GM19372 (cell line): ENCODE data around the gene JMJD7.

Source experiments
- ATAC-seq: cut with Tn5 transposase; IDR thresholded peaks from one replicate; pipeline ENCODE4 v1.9.1; 2021; ENCODE audit warnings: mild to moderate bottlenecking, low read depth, moderate library complexity; ENCODE audit not compliant: unreplicated experiment

JMJD7 gene

DNA sequence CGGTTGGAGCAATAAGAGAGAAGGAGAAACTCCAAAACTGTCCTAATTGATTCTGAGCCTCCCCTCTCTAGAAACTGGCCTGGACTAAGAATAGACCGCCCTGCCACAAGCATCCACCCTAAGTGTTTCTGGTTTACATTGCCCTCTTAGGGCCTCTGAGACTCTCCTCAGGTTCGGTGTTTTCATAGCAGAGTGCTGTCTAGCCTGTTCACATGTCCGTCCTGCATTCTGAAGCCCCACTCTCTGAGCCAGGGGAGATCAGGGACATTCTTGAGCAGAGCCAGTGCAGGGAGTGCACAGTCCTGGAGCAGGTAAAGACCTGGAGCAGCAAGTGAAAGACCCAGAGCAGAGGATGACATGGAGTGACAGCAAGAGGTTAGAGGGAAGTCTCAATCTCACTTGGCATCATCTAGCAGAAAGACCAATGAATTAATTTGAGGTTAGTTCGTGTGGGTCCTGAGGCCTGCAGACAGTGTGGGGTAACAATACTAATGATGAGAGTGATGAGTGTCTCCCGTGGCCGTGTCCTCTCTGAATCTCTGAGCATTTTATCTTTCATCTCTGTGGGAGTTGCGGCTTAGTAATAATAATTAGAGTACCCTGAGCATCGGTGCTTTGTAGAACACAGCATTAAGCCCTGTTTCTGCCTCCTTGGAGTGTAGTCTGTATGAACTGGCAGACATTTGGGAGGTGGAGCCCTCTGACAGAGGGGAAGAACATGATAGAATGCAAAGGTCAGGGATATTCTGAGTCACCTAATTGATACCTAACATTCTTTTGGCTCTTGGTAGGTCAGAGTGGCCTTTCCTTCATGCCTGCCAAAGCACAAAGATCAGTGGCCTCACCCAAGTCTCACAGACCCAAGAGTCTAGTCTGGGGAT, 29.0 kb upstream of the JMJD7 start:
- ATAC-seq, result no peak

DNA sequence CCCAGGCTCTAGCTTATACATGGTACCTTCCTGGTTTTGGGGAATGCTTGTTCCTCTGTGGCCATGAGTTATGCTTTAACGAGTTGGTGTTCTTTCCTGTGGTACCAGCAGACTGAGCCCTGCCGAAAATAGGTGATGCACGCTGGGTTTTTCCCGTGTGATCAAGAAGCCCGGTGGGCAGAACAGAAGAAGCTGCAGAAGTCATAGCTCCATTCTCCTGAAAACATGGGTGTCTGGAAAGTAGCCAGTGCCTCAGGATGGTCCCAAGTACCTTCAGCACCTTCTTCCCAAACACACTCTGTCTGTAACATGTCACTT, 28.4 kb upstream of the JMJD7 start:
- ATAC-seq, result no peak

DNA sequence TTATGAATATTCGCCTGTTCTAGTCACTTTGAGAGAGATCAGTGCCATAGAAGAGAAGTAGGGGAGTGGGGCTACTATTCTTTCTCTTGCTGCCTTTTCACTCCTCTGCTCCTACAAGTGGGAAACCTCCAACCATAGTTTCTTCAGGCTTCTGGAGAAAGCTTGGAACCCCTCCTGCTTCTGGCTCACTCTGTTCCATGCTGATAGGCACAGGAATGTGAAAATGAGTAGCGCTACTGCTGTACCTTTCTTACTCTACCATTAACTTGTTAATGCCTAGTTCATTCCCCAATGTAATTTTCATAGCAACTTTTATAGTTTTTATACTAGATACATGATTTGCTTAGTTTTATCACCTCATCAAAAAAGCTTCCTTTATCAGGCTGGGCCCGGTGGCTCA, 26.7 kb upstream of the JMJD7 start:
- ATAC-seq, result no peak

DNA sequence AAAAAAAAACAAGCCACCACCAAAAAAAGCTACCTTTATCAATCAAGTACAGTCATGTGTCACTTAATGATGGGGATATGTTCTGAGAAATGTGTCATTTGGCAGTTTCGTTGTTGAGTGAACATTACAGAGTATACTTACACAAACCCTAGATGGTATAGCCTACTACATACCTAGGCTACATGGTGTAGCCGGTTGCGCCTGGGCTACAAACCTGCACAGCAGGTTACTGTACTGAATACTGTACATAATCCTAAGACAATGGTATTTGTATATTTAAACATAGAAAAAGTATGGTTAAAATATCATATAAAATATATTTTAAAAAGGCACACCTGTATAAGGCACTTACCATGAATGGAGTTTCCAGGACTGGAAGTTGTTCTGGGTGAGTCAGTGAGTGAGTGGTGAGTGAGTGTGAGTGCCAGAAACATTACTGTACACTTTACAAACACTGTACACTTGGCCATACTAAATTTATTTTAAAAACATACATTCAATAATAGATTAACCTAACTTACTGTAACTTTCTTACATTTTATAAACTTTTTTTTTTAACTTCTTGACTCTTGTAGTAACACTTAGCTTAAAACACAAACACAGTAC, 25.9 kb upstream of the JMJD7 start:
- ATAC-seq, result no peak

DNA sequence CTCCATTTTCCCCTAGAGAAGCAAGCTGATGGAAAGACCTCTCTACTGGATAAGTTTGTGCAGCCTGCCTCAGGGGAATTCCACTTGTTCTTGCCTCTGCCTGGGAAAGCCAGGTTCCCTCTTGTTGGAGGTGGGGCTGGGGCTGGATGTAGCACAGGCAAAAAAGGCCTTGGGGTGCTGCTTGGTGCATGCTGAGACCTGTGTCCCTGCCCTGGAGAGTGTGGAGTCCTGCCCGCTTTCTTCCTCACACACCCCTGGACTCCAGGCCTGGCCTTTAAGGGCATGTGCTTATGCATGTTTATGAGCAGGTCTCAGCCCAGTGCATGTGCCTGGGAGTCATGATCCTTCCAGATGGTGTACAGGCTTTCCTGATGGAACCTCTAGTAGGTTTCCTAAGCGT, 23.5 kb upstream of the JMJD7 start:
- no peak for ATAC-seq

DNA sequence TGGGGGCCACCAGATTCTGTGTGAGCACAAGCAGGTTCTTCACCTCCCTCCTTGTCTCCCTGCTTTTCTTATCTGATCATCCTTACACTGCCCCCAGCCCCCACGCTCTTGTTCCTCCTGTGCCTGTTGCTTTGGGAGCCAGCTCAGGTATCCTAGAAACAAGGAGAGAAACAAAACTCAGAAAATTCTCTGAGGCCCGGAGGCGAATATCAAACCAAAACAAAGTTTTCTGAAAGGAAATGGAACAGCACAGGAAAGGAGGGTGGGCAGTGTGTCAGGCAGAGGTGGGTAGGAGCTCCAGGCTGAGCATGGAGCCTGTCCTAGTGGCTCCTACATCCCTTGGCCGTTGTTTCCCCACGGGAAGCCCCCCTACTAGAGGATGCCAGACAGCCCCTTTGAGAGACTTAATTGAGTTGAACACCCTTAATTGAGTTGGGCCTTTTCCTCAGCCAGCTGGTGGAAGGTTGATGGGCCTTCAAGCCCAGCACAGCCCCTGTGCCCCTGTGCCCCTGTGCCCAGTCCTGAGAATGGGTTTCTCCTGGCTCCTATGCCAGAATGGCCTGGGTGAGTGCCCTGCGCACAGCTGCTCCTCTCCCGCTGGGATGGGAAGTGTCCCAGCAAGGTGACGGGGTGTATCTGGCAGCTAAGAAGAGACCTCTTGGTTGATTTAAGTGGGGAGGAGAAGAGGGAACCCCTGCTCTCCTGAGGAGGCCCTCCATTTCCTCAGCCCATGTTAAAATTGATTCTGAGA, 22.8 kb upstream of the JMJD7 start:
- no peak for ATAC-seq

DNA sequence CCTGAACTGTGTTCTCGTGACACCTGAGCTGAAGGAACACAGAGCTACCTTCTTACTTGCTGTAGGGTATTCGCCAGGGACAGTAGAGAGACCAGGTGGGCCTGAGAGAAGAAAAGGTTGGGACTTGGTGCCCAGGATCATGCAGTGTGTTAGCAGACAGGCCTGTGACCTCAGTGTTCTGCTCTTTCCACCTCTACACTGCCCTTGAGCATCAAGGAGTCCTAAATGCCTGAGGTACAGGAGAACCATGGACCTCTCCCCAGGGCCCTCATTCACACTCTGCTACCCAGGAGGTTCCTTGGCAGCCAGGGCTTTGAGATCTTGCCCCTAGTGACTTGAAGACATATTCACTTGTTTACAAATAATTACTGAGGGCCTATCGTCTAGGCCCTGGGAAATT, 22.2 kb upstream of the JMJD7 start:
- no peak for ATAC-seq

DNA sequence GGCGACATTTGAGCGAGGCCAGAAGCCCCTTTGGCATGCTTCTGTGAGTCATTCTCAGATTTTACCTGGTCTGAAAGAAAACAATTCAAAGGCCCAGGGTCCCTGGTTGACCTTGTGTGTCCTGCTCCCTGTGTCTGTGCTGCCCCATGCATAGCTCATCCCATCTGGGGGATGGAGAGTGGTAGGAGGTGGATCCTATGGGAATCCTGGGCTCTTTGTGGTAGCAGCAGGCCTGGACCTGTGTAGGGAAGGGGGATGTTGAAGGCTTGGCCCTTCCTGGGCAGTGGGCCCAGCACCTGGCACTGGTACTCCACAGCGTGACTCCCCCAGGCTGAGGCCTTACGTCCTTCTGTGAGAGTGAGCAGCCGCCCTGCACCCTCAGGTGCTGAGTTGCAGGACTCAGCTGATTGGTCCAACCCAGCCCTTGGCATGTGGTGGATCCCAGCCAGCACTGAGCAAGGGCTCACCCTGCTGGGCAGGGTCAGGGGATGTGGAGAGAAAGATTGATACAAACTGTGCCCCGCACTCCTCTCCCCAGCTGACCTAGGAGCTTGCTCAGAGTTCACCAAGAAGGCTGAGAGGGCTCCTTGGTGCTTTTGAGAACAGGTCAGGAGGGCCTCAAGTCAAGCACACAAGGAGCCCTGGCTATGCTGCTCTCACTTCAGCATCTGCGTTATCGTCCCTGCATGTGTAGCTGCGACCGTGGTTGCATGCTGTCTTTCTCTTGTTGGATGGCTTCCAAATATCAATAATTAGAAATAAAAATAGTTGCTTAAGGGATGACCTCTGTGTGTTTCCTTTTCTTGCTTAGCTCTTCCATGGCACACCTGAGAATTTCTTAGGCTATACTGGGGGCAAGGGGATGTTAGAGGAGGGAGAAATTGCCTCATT, 21.4 kb upstream of the JMJD7 start:
- no peak for ATAC-seq

DNA sequence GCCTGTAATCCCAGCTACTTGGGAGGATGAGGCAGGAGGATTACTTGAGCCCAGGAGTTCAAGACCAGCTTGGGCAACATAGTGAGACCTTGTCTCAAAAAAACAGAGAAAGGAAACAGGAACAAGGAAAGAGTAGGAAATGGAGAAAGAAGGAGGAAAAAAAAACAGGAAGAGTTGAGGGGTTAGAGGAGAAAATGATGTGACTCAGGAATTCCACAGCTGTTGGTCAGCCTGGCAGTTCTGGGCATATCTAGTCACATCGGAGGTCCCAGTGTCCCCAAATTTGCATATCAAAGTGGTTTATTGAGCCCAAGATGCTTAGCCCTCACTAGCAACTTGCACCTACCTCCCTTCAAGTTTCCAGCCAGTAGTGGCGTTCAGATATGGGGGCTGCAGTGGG, 18.8 kb upstream of the JMJD7 start:
- no peak for ATAC-seq

DNA sequence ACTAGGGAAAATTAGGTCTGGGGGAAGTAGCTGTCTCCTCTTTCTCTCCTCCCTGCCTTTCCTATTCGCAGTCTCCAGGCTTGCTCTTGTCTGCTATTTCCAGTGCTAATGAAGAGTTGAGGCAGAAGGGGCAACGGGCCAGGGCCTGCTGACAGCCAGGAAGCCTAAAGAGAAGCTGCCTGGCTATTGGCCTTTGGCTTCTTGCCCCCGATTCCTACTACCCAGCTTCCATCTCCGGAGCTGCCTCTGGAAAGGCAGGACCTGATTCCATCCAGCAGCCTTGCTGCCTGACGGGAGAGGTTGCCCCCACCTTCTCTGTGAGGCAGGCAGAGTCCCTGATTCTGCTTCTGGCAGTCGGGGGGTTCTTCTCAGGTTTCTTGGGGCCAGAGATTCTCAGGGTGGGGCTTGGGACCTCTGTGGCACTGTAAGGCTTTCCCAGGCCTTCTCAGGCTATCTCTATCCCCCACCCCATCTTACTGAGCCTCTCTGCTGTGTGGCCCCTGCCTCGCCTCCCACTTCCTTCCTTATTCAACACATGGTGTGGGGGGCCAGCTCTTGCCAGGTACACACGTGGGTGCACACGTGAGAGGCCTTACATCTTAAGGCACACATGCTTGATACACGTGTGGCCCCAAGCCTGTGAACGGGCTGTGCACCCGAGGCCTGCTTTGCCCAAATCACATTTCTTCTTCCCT, 18.2 kb upstream of the JMJD7 start:
- ATAC-seq, result no peak

DNA sequence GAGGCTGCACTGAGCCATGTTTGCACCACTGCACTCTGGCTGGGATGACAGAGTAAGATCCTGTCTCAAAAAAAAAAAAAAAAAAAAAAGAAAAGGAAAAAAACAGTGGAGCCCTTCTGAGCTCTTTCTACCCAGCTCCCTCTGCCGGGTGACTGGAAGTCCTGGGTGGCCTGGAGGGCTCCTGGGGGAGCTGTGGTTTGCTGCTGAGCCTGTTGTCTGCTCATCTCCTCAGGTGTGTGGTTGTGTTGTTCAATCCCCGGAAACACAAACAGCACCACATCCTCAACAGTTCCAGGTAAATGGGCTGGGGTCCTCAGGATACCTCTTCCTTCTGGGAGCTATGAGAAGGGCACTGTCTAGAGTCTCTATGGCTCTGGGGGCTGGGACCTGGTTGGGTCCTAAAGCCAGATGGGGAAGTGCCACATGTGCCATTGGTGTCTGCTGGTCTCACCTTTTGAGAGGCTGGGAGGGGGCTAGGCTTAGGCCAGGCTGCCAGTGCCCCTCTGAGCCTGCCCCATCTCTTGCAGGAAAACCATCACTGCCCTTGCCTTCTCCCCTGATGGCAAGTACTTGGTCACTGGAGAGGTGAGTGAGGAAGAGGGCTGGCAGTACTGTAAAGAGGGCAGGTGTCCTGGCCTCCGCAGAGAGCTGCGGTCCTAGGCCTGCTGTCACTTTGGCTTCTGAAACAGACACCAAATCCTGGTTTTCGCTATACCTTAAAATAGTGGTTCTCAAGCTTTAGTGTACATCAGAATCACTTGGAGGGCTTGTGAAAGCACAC, 17.1 kb upstream of the JMJD7 start:
- ATAC-seq, result no peak

DNA sequence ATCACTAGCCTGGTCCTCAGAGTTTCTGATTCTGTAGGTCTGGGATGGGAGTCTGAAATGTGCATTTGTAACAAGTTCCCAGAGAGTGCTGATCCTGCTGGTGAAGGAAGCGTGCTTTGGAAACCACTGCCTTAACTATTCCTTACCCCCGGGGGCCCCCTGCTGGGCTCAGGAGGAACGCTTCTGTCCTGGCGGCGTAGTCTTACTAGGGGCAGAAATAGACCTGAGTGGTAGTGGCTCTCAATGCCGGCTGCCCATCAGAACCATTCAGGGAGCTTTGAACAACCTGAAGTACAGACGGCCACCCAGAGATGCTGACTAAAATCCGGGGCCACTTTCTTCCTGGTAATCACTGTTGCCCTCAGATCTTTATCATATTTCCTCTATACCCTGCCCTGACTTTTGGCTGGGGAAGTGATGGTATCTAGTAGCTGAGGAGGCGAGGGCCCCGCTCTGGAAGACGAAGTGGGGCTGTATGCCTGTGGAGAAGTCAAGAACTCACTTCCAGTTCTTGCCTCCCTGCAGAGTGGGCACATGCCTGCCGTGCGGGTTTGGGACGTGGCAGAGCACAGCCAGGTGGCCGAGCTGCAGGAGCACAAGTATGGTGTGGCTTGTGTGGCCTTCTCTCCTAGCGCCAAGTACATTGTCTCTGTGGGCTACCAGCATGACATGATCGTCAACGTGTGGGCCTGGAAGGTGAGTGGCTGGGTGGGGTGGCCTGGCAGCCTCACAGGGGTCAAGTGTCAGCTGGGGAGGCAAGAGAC, 16.3 kb upstream of the JMJD7 start:
- ATAC-seq, result no peak

DNA sequence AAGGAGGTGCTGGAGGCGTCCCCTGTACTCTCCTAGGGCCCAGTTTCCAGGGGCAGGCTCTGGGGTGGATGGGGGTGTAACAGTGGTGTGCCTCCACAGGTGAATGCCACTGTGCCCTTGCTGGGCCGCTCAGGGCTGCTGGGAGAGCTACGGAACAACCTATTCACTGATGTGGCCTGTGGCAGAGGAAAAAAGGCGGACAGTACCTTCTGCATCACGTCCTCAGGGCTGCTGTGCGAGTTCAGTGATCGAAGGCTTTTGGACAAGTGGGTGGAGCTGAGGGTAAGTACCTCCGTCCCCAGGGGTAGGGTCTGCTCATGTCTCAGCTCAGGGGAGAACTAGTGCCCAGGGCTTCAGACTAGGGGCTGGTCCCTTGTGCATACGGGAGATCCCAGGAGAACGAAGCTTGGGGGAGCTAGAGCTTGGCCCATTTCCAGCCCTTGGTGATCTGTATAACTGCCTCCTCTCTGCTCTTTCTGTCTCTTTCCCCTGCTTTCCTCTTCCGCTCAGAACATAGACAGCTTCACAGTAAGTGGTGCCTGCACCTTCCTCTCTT, 15.0 kb upstream of the JMJD7 start:
- no peak for ATAC-seq

DNA sequence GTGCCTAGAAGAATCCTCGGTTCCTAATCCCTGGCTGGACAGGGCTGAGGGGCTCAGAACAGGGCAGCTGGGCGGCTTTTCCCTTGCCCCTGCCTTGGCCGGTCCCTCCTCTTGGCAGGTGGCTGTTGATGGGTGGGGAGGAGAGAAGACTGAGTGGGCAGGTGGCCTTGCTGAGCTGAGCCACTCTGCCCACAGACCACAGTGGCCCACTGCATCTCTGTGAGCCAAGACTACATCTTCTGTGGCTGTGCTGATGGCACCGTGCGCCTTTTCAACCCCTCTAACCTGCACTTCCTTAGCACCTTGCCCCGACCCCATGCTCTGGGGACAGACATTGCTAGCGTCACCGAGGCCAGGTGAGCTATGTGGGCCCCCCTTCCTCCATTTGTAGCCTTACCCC, 14.5 kb upstream of the JMJD7 start:
- no peak for ATAC-seq

DNA sequence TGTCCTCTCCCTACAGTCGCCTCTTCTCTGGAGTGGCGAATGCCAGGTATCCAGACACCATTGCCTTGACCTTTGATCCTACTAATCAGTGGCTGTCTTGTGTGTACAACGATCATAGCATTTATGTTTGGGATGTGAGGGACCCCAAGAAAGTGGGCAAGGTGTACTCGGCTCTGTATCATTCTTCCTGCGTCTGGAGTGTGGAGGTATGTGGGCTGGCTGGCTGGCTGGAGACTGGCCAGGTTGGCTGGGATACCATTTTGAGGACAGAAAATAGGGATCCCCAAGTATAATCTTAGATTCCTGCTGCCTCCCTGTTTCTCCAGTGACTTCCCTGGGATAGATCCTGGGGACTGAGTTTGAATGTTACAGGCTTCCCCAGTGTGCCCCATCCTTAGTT, 13.4 kb upstream of the JMJD7 start:
- no peak for ATAC-seq

DNA sequence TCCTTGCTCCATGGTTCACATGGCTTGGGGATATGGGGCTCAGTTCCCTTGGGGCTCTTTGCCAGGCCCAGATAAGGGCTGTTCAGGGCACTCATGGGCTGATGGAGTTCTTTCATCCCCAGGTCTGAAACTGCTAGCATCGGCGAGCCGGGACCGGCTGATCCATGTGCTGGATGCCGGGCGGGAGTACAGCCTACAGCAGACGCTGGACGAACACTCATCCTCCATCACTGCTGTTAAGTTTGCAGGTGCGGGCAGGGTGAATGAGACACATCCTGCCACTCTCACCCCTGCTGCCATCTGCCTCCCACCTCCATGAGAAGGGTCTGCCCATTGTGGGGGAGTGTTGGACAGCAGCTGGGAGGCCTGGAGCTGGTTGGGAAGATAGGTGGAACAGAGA, 11.1 kb upstream of the JMJD7 start:
- ATAC-seq, result no peak

DNA sequence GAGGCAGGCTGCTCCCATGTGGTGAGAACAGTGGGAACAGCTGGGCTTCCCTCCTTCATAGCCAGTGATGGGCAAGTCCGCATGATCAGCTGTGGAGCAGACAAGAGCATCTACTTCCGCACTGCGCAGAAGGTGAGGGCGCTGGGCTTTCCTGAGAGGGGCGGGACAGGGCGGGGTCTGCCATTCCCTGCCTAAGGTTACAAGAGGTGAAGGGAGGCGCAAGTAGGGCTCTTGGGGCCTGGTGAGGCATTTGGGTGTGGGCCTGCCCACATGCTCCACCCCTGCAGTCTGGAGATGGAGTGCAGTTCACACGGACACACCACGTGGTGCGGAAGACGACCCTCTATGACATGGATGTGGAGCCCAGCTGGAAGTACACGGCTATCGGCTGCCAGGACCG, 10.6 kb upstream of the JMJD7 start:
- ATAC-seq, result no peak

DNA sequence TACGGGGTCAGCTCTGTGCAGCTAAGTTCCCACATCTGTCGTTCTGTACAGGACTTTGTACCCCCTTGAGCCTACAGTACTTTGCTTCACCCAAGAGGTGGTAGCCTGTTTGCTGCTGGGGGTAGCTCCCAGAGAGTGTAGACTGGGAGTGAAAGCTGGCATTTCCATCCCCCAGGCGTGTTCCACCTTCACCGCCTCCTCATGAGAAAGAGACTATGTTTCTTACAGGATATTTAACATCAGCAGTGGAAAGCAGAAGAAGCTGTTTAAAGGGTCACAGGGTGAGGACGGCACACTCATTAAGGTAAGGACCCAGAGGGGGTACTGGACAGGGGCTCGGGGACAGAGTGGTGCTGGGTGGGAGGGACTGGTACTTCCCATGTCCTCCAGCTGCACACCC, 10.1 kb upstream of the JMJD7 start:
- ATAC-seq, result no peak
